HG03175 (cell line): ENCODE measurements around the gene PSD2.
"Not testable (repeated sequence)": the region's sequence is repeated elsewhere in the genome, so short reads cannot be mapped to it uniquely, and the experiment has no call there.

Experiments used
- ATAC-seq: cut with Tn5 transposase; IDR thresholded peaks from one replicate; pipeline ENCODE4 v1.9.1; 2021; ENCODE audit warnings: mild to moderate bottlenecking, moderate library complexity; ENCODE audit not compliant: unreplicated experiment

The PSD2 gene

DNA sequence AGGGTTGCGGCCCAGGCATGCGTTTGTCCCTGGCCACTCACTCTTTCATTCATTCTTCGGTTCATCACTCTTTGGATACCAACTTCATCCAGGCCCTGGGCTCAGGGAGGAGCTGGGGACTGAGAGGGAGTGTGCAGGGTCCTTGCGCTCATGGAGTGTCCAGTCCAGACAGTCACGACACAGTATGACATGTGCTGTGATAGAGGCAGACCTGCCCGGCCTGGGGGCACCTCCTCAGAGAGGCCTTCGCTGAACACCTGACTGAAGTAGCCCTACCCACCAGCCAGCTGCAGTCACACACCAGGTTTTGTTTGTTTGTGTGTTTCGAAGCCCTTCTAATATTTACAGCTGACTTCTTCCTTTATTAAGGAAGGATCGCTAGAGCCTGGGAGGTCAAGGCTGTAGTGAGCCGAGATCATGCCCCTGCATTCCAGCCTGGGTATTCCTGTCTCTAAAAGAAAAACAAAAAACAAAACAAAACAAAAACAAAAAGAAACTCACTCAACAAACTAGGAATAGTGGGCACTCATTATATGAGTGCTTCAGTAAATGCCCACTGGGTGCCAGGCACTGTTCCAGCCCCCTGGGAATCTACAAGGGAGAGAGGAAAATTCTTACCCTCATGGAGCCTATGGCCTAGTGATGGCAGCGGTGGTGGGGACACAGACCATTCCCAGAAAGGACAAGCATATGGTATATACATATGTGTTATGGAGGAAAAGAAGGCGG lies 6.3 kb upstream of the PSD2 start:
- no peak for ATAC-seq

DNA sequence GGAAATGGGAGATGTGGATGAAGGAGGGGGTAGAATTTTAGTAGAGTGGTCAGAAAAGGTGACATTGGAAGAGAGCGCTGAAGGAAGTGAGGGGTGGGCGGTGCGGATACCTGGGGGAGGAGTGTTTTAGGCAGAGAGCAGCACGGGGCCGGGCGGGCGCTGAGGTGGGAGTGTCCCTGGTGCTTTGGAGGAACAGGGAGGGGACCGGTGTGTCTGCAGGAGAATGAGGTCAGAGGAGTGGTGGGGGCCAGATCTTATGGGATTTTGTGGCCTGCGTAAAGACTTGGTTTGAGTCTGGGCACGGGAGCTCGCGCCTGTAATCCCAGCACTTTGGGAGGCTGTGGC lies 5.8 kb upstream of the PSD2 start:
- no peak for ATAC-seq

DNA sequence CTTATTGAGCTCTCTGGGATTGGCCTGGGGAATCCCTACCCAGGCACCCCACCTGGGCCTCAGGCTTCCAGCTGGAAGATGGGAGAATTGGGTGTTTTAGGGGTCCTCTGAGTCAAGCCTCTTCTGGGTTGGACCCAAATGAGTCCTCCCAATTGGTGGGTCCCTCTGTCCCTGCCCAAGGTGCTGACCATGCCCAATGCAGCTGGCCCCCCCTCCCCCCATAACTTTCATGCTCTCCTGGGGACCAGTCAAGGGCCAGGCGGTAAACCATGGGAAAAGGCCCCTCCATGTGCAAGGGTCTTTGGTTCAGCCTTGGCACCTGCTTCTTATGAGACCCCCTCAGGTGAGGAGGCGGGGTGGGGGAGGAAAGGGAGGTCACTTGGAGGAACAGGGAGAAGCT lies 3.4 kb upstream of the PSD2 start:
- no peak for ATAC-seq

DNA sequence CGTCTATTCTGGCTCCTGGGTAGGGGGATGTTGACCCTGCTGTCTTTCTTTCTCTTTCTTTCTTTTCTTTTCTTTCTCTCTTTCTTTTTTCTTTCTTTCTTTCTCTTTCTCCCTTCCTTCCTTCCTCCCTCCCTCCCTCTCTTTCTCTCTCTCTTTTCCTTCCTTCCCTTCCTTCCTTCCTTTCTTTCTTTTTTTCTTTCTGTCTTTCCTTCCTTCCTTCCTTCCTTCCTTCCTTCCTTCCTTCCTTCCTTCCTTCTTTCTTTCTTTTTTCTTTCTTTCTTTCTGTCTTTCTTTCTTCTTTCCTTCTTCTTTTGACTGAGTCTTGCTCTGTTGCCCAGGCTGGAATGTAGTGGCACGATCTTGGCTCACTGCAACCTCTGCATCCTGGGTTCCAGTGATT lies 3.0 kb upstream of the PSD2 start:
- not testable (repeated sequence) for ATAC-seq

DNA sequence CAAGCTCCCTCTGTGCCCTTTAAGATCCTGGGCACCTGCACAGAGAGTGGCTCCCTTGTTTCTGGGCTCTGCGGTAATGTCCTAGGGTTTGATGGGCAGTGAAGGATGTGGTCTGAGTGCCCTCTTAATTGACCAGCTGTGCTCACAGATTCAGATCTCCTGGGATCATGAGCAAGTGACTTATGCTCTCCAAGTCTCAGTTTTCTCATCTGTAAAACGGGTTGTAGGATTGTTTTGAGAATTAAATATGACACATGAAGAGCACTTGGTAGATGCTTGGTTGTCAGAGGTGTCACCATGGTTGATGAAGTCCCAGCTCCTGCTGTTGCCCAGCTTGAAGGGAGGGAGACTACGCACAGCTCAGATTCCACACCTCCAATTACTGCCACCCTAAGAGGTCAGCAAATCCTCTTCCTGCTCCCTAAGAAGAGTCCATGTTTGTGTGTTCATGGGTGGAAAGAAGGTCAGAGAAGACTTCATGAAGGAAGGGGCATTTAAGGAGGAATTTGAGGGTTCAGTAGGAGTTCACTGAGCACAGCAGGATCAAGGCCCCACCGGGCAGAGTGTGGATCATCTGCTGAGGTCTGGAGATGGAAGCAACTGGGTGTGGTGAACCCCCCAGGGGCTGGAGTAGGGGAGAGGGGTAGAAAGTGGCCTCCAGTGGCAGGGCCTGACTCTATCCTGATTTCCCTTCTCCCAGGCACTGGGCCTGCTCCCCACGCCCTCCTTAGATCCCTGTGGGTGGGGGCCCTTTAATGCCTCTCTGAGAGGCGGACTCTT lies 1.4 kb upstream of the PSD2 start:
- no peak for ATAC-seq

DNA sequence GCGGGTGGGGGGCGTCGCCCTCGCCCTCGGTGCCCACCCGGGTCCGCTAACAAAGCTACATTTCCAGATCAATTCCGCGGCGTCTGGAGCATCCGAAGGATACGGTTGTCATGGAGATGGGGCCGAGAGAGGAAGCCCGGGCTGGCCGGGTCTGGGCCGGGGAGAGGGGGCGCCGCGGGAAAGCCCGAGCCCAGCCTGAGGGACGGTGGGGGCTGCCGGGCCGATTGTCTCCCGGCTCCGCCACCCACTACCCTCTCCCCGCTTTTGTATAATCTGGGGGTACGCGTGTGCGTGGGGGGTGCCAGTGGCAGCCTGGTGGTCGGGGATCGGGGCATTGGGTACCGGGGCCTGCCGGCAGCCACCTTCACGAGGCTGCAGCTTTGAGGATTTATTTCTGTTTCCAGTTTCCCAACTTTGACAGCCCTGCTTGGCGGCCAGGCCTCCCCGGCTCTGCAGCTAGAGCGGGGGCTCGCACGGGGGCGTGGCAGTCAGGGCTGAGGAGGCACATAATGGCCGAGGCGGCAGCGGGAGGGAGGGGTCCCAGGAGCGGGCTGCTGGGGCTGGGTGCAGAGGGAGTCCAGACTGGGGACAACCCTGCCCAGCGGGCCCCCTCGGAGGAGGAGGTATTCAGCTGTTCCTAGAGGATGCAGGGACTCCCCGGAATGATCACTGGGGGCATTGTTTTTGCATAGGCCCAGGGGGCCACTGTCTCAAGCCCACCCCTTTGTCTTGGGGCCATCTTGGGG lies 626 bp downstream of the PSD2 start:
- no peak for ATAC-seq

DNA sequence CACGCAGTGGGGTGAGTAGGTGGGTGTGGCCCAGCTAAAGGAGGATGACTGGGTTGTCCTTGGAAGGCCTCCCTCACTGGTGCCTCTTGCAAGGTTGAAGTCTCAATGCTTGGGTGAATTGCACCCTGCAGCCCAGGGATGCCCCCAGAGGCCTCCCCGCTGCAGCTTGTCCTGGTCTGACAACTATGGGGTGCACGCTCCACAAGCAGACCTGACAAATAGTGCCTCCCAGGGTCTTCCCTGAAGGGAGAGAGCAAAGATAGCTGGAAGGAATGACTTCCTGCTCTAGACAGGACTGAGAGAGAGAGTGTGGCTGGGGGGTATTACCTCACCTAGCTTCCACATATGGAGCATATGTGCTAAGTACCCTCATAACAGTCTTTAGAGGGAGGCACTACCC lies 1.7 kb downstream of the PSD2 start:
- ATAC-seq, result no peak

DNA sequence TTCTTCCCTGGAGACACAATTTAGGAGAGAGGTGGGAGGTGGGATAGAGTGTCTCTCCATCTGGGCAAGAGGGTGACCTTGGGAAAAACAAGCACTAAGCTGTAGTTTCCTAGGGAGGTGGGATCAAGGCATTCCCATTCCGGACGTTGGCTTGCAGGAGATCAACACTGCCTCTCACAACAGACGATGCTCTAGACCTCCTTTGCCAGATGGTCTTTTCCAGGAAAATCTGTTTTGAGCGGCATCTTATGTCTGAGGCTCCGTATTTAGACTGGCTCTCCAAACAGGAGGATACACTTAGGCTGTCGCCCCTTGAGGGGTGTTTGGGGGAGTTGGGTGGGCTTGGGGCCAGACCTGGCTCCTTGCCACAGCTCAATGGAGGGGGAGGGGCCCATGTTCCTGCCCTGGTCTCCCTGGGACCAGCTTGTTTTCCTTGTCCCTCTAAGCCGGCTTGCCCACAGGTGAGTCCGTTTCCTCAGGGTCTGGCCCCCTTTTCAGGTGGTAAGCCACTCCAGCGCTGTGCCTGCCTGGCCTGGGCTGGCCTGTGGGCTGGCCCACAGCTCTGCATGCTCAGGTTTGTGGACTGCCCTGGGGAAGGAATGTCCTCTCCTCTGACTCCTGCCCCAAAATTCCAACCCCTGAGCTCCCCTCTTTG lies 2.4 kb downstream of the PSD2 start:
- ATAC-seq, result no peak

DNA sequence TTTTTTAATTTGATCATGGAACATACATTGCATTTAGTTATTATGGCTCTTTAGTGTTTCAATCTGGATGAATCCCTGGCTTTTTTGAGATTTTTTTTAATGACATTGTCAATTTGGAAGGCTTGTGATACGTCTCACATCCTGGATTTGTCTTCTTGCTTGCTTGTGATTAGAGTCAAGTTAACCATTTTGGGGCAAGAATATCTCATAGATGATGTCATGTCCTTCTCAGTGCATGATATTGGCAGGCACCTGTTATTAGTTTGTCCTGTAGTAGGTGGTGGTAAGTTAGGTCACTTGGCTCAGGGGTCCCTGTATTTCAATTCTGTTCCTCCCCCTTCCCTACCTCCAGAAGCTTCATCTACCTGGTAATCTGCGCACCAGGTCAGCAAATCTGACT lies 3.3 kb downstream of the PSD2 start:
- no peak for ATAC-seq

DNA sequence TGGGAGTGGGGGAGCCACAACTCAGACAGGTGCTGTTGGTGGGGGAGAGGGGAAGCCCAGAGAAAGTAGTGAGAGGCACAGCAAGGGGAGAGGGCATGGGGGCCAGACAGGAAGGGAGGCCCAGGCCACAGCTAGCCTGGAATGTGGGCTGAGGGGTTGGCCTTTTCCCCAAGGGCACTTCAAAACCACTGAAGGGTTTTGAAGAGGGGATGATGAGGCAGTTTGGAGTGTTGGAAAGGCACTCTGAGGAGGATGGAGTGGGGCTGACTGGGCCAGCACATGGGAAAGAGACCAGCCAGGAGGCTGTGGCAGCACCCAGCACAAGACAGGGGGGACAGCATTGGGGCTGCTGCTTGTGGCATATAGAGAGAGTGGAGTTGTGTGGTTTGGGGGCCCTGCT lies 3.8 kb downstream of the PSD2 start:
- no peak for ATAC-seq

DNA sequence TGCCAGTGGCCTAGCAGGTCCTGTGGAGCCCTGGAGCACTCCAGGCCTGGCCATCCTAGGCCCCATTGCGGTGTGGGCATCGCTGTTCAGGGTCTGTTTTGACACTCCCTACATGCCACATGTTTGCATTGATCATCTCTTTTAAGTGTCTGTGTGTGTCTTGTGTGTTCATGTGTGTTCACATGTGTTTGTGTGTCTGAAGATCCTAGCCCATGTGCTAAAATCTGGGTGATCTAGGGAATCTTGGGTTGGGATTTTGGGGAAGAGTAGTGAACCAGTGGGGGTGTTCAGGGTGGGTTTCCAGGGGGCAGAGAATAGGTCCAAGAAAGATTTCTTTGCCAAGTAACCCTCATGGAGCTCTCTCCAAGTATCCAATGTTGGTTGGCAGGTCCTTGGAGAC lies 8.4 kb downstream of the PSD2 start:
- no peak for ATAC-seq

DNA sequence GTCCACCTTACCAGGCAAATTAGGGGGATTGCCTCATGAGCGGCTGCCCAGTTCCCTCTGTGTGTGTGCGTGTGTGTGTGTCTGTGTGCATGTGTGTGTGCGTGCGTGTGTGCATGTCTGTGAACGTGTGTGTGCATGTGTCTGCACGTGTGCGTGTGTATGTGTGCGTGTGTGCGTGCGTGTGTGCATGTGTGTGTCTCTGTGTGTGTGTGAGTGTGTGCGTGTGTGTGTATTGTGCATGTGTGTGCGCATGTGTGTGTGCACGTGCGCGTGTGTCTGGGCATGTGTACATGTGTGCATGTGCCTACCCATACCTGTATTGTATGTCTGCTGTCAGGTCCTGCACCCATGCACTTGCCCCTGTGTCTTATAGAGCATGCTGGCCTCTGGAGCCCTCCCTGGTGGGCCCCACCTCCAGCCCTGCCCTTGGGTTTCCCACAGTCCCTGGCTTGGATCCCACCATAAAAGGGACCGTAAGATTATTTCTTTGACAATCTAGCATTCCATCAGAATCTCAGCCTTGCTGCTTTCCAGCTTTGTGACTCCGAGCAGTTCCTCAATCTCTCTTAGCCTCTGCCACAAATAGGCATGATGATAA lies 9.3 kb downstream of the PSD2 start:
- no peak for ATAC-seq

DNA sequence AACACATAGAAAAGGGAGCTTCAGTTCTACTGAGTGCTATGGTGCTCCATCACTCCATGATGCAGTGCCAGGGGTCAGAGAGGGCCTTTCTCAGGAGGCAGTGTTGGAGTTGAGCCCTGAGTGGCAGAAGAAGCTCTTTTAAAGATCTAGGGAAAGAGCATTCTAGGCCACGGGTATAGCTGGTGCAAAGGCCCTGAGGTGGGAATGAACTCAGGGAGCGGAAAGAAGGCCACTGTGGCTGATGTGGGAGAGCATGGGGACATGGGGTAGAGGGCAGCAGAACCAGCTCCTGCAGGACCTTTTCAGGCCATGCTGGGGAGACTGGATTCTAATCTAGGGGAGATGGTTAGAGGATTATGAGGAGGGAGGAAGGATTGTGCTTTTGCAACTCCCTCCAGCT lies 9.9 kb downstream of the PSD2 start:
- no peak for ATAC-seq

DNA sequence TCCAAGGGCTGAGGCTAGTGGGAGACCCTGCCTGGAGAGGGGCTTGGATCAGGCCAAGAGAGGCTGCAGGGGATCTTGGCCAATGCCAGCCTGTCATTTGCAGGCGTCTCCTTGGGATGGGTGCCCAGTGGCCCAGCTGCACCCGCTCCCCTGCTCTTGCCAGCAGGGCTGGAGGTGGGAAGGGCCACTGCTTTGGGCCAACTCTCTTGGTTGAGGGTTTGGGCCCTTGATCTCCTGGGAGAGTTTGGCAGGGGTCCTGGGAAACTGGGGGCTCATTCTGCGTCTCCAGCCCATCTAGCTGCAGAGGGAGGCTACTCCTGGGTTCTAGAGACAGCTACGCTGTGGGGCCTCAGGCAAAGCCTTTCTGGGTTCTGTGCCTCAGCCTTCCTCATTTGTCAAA lies 10.5 kb downstream of the PSD2 start:
- no peak for ATAC-seq

DNA sequence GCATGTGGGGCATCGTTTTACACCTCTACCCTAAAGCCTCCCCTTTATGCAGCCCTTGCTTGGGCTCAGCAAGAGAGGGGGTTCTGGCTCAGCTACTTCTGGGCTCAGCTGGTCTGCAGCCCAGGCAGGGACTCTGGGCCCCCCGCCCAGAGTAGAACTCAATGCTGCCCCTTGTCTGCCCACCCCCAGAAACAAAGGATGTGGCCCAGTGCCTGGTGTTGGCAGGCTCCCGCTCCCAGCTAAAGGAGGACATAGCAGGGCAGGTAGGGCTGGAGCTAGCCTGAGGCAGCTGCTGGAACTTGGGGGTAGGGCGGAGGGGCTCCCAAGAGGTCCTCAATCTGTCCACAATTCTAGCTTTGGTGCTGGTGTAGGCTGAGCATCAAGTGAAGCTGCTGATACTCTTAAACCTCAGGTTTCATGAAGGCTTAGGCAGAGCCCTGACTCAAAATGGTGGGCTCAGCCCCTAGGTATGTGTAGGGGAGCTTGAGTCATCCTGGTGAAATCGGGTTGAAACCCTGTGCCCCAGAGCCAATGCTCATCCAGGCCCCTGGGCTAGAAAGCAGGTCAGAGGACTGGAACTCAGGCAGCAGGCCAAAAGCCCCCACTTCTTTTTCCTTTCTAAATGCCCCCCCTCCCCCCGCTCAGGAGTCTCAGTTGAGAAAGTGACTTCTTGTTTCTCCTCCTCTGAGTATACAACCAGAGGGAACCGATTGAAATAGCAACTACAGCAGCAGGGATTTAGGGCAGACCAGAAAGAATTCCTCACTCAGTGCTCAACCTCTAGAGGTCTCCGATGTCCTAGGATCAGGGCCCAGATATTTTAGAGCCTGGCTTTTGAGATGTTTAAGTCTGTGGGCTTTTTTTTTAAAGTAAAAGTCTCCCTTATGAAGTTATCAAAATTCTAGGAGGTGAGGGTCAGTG lies 11.4 kb downstream of the PSD2 start:
- no peak for ATAC-seq

DNA sequence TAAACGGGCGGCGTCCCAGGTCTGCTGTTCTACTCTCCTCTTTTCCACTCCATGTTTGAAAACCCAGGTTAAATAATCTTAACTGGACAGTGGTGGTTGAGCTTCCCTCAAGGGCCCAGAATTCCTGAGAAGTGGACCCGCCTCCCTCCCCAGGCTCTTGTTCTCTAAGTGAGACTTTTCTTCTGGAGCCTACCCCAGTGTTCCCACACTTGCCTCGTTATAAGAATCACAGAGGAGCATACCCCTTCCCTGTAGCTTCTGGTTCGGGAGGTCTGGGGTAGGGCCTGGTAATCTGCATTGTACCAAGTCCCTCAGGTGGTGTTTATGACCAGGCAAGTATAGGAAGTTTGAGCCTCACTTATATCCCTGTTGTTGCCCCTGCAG lies 12.0 kb downstream of the PSD2 start:
- ATAC-seq, result no peak

DNA sequence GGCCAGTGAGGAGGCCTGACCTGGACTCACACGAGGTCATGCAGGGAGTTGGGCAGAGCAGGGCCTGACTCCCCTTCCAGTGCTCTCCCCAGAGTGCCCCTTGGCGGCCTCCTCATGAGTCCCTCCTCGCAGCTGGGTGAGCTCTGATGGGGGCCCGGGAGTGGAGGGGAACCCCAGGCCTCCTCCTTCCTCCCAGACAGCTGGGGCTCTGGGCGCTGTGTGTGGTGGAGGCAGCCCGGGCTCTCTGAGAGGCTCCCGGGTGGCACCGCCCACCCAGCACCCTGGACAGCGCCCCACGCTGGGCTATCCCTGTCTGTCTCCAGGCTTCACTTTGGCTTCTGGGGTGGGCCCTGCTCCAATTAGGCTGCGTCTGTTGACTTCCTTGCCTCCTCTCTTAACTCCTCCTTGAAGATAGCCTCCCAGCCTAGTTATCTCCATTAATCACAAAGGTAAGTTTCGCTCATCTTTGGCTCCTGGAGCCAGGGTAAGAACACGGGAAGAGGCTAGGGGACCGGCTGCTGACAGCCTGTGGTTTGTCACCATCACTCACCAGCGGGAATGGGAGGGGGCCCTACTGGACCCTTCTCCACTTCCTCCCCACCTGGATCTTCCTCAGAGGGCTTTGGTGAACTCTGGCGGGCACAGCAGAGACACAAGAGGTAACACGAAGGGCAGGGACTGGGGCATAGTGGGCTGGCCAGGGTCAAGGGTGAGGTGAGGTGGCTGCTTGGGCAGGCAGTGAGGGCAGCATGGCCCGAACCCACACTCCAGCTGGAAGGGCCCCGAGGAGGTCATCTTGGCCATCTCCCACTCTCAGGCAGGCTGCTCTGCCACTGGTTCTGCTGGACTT lies 13.1 kb downstream of the PSD2 start:
- no peak for ATAC-seq

DNA sequence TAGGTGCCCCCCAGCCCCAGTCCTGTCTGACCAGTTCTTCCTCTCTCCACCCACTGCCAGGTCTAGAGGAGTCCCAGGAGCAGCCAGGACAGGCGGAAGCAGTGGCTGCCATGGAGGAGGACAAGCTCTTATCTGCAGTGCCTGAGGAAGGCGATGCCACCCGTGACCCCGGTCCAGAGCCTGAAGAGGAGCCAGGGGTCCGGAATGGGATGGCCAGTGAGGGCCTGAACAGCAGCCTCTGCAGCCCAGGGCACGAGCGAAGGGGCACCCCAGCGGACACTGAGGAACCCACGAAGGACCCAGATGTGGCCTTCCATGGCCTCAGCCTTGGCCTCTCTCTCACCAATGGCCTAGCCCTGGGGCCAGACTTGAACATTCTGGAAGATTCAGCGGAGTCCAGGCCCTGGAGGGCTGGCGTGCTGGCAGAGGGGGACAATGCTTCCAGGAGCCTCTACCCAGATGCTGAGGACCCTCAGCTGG lies 13.8 kb downstream of the PSD2 start:
- ATAC-seq, result no peak
